SK-N-SH treated with all-trans-retinoic acid at 6 μM for 48 hours (cell line): ENCODE measurements around the gene FRMPD2.

Experiments
- ARNTL ChIP-seq: fragments of 450-650 bp; formaldehyde crosslinking; IDR thresholded peaks from 2 replicates; pipeline ENCODE4 v1.5.0; 2020; ENCODE audit warnings: low read depth, mild to moderate bottlenecking, moderate library complexity, borderline replicate concordance
- CSDC2 ChIP-seq: fragments of 250-450 bp; sonication (Bioruptor Pico); IDR thresholded peaks from 2 replicates; pipeline ENCODE4 v1.5.0; 2020; ENCODE audit warnings: mild to moderate bottlenecking, moderate library complexity
- ISL1 ChIP-seq: fragments of 250-450 bp; sonication (Bioruptor Pico); IDR thresholded peaks from 2 replicates; pipeline ENCODE4 v2.1.2; 2022; ENCODE audit warnings: mild to moderate bottlenecking, moderate library complexity
- RARB ChIP-seq: fragments of 250-450 bp; sonication (Bioruptor Pico); IDR thresholded peaks from 2 replicates; pipeline ENCODE4 v1.8.0; 2021; ENCODE audit warnings: mild to moderate bottlenecking, moderate library complexity
- SNAI2 ChIP-seq: fragments of 250-450 bp; sonication (Bioruptor Pico); IDR thresholded peaks from 2 replicates; pipeline ENCODE4 v1.5.0; 2020; ENCODE audit warnings: mild to moderate bottlenecking, moderate library complexity
- TOX ChIP-seq: fragments of 250-450 bp; sonication (Bioruptor Pico); IDR thresholded peaks from 2 replicates; pipeline ENCODE4 v1.8.0; 2021; ENCODE audit warnings: mild to moderate bottlenecking, moderate library complexity, borderline replicate concordance
- ZFP3 ChIP-seq: fragments of 250-450 bp; sonication (Bioruptor Pico); IDR thresholded peaks from 2 replicates; pipeline ENCODE4 v1.5.0; 2020; ENCODE audit warnings: mild to moderate bottlenecking, moderate library complexity
- ZFP30 ChIP-seq: fragments of 450-650 bp; formaldehyde crosslinking; IDR thresholded peaks from 2 replicates; pipeline ENCODE4 v1.5.0; 2022; ENCODE audit warnings: mild to moderate bottlenecking, moderate library complexity
- ZNF565 ChIP-seq: fragments of 450-650 bp; formaldehyde crosslinking; conservative IDR thresholded peaks from 2 replicates; pipeline ENCODE4 v1.5.0; 2020; ENCODE audit warnings: low read depth, mild to moderate bottlenecking, moderate library complexity
- ZNF8 ChIP-seq: fragments of 450-650 bp; formaldehyde crosslinking; IDR thresholded peaks from 2 replicates; pipeline ENCODE4 v1.5.0; 2020; ENCODE audit warnings: mild to moderate bottlenecking, moderate library complexity
- TF ChIP-seq, protein P1 (sequence below): fragments of 250-450 bp; sonication (Bioruptor Pico); IDR thresholded peaks from 2 replicates; pipeline ENCODE4 v1.8.0; 2020; ENCODE audit warnings: mild to moderate bottlenecking, moderate library complexity, borderline replicate concordance
- TF ChIP-seq, protein P2 (sequence below): fragments of 250-450 bp; sonication (Bioruptor Pico); IDR thresholded peaks from 2 replicates; pipeline ENCODE4 v1.8.0; 2021; ENCODE audit warnings: low read depth, mild to moderate bottlenecking, moderate library complexity, borderline replicate concordance

DNA sequence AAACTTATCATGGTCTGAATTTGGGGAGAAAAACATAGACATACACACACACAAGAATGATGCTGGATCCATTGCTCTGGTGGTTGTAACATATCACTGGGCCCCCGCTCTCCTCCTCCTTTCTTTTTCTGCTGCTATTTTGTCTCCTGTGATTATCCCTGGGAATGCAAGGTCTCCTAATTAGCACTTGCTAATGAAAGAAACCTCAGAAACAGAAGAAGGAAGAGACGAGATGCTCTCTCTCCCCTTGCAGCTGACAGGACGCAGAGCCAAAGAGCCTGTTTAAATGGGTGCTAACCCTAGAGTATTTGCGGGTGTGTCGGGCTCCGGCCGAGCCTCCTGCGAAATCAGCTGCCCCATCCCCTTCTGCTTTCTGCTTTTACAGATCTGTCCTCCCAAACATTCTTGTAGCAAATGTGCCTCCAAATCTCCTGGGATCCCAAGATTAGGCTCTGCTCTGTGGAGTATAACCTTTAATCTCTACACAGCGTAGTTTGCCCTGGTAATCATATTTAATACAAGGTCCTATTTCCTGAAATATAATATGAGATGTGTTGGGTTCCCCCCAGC, 81.5 kb downstream of the FRMPD2 start:
- TF ChIP-seq ZNF8 (CRISPR knock-in tag) = no peak
- TF ChIP-seq RARB (CRISPR knock-in tag) = no peak
- TF ChIP-seq, protein P1, sequence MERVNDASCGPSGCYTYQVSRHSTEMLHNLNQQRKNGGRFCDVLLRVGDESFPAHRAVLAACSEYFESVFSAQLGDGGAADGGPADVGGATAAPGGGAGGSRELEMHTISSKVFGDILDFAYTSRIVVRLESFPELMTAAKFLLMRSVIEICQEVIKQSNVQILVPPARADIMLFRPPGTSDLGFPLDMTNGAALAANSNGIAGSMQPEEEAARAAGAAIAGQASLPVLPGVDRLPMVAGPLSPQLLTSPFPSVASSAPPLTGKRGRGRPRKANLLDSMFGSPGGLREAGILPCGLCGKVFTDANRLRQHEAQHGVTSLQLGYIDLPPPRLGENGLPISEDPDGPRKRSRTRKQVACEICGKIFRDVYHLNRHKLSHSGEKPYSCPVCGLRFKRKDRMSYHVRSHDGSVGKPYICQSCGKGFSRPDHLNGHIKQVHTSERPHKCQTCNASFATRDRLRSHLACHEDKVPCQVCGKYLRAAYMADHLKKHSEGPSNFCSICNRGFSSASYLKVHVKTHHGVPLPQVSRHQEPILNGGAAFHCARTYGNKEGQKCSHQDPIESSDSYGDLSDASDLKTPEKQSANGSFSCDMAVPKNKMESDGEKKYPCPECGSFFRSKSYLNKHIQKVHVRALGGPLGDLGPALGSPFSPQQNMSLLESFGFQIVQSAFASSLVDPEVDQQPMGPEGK (CRISPR knock-in tag) = no peak
- no peak for TF ChIP-seq SNAI2
- no peak for TF ChIP-seq ISL1
- no peak for TF ChIP-seq CSDC2 (CRISPR knock-in tag)
- TF ChIP-seq ZFP30 (CRISPR knock-in tag) = no peak
- TF ChIP-seq ZNF565 (CRISPR knock-in tag) = no peak
- TF ChIP-seq, protein P2, sequence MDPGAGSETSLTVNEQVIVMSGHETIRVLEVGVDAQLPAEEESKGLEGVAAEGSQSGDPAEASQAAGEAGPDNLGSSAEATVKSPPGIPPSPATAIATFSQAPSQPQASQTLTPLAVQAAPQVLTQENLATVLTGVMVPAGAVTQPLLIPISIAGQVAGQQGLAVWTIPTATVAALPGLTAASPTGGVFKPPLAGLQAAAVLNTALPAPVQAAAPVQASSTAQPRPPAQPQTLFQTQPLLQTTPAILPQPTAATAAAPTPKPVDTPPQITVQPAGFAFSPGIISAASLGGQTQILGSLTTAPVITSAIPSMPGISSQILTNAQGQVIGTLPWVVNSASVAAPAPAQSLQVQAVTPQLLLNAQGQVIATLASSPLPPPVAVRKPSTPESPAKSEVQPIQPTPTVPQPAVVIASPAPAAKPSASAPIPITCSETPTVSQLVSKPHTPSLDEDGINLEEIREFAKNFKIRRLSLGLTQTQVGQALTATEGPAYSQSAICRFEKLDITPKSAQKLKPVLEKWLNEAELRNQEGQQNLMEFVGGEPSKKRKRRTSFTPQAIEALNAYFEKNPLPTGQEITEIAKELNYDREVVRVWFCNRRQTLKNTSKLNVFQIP (CRISPR knock-in tag) = no peak
- TF ChIP-seq ZFP3 (CRISPR knock-in tag) = no peak
- TF ChIP-seq TOX = no peak
- TF ChIP-seq ARNTL (CRISPR knock-in tag) = no peak
